ENCODE measurements around the gene CDSN.
A peak's percentile ranks its signal among the peaks of the same experiment; 100 is the strongest.

Gene CDSN

DNA sequence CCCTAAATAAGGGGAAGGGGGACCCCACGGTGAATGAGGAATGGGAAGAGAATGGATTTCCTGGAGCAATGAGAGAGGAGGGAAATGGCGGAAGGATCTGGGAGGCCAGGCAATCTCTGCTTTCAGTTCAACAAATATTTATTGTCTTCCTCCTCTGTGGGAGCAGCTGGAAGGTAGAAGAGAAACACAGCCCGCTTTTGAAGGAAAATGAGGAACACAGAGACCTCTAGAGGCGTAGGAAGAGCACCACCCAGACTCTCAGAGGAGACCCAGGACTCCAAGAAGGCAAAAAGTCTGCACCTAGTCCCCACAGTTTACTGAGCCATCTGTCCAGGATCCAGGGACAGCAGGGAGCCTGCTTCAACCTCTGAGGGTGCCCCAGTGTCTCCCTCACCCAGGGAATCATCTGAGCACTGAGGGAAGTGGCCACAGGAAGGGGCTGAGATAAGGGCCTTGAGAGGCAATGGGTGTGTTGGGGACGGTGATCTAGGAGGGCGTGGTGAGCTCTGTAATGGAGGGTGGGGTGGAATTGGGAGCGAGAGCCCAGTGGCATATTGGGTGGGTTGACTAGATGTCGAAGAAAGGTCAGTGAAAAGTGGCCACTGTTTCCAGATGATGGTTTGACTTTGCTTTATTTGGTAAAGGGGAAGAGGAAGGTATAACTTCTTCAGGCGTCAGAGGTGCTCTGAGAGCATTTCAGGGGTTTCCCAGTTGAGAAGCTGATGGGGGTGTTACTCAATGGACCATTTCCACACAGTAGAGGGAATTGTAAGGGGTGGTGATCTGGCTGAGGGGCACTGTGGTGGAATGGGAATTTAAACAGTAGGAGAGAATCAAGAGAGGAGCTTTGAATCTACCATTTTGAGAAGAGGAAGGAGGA lies 5.0 kb downstream of the CDSN start:
- no peak for DNase-seq

DNA sequence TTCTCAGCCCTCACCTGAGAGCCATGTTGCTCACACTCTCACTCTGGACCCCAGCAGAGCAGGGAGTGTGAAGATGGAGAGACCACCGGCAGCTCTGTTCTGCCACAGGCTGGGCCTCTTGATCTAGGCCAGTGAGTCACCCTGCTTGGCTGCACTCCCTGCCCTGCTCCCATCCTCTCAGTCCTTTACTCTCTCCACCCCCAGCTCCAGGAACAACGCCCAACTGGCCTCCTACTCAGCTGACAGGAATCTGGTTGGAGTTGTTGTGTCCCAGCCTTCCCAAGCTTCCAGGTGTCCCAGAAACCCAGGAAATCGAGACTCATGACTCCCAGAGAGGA lies 5.7 kb downstream of the CDSN start, which contains the start of gene PSORS1C1:
Gene PSORS1C1 (plus strand): TSS at position 260 of the 338 bp plus-strand sequence. CDS start 14,833 bp downstream, outside the sequence.
- no peak for DNase-seq

DNA sequence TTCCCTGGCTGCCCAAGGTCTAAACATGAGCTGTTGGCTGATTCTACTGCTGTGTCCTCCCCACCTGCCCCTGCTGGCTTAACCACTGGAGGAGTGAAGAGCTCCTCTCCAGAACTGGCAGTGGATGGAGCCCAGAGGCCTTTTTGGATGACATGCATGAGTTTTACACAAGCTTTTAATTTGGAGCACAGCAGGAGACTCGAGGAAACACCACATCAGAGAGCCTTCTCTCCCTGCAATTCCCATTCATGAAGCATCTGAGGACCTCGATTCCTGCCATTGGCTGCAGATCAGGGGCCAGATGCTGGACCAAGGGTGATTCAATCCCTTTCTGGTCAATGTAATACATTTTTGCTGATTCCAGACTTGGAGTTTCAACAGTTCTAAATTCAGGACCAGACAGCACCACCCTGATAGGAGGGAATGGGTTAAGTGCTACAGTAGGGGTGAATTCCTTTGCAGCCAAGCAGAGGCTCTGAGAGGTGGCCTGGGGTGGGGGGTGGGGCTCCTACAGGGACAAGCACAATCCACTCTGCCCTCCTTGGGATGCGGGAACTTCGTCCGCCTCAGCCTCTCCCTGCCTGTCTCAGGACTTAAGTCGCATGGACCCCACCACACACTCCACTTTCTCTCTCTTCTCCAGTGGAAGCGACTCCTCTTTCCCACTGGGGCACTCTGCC lies 6.2 kb downstream of the CDSN start:
- no peak for DNase-seq

DNA sequence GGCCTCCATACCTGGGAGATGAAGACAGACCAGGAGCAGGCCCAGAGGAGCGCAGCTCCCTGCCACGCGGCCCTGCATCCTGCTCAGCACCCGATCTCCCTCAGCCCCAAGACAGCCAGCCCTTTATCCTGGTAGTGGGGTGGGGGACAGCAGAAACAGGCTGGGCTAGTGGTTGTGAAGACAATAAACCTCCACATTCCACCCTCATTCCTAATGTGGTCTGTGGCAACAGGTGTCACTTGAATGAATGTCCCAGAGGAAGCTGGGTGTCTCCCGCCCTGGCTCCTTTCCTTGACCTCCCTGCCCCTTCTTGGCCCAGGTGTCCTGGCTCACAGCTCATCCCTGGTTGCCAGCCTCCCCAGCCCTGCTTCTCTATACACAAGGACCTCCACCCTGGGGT lies 7.8 kb downstream of the CDSN start, which contains the start of gene C6orf15:
Gene C6orf15 (minus strand): TSS at position 98 of the 400 bp plus-strand sequence. CDS start 20 bp downstream, at position 78.
- no peak for DNase-seq

DNA sequence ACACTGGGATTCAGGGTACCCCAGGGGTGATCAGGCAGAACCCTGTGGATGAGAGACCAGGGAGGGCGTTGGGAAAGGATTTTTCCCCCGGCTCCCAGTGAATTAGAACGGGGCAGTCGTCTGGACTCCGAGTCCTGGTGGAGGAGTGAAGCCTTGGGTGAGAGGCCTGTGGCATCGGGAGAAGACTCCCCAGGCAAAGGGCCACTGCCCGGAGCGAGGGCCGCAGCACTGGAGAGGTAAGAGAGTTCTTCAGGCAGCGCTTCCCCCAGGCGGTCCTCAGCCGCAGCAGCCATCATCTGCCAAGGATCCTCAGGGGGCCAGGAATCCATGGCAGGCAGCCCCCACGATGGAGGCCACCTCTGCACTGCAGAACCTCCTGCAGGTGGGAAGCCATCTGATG lies 8.5 kb downstream of the CDSN start:
- DNase-seq: no peak

DNA sequence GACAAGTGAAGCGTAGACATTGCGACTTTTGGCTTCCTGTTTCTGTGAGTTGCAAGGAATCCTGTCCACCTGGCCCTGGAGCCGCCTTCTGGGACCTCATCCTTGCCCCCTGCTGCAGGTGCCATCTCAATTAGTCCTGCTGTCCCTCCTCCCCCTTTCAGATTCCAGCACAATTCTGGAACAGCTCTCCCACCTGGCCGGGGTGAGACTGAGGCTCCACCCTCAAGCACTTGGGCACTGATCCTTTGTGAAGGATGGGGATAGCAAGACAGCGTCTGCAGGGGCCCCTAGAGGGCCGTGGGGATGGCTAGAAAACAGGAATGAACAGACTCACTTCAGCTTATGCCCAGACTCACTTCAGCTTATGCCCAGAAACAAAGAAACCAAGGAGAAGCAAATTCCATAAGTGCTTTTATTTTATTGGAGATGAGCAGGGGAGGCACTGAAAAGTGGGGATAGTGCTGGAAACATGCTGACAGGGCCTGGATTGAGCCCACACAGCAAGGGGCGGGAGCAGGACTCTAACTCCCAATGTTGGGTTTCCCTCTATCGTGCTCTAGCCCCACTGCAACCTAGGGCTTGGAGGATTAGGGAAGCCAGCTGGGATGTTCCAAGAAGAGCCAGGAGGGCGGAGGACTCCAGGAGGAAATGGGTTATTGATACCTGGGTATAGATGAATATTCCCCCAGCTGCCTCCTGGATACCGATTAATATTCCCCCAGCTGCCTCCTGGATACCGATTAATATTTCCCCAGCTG lies 9.2 kb downstream of the CDSN start:
- DNase-seq: no peak

DNA sequence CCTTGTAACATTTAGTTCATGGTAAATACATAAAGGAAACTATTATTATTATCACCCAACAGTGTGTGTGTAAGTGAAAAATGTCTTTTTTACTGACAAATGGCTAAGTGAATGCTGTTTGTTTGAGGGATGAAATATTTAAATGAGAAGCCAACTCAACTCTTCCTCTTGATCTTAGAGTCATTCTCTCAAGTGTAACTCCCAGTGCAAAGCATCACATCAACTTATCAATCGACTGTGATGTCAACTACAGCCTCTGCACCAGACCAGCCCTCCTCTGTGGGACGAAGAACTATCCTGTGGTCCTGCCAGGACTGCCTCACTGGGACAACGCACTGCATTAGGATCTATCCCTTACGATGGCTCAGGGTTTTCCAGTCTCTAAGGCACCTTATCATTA lies 13.2 kb downstream of the CDSN start:
- no peak for DNase-seq

DNA sequence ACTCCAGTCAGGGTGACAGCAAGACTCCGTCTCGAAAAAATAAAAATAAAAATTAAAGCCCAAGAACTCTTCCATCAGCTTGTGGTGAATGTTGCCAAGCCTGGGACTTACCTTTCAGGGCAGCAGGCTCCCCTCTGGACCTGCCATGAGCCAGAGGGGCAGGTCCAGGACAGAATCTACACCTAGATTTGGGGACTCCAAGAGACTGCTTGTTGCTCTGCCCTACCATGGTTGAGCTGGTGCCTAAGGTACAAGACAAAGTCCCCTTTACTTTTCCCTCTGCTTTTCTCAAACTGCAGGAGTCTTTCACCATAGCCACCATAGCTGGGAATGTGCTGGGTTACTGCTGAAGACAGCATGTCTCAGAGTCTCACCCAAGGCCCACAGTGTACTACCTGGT lies 17.1 kb downstream of the CDSN start:
- no peak for DNase-seq

DNA sequence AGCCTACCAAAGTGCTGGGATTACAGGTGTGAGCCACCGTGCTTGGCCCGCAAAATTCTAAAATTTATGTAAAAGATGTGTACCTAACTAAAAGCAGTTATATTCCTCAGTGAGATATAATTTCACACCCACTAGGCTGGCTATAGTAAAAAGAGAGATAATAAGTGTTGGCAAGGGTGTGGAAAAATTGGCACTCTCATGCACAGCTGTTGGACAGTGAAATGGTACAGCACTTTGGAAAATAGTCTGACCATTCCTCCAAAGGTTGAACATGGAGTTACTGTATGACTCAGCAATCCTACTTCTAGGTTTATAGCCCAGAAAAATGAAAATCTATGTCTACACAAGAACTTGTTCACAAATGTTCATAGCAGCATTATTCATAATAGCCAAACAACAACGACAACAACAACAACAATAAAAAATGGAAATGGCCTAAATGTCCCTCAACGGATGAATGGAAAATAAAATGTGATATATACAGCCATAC lies 21.8 kb downstream of the CDSN start:
- no peak for DNase-seq

DNA sequence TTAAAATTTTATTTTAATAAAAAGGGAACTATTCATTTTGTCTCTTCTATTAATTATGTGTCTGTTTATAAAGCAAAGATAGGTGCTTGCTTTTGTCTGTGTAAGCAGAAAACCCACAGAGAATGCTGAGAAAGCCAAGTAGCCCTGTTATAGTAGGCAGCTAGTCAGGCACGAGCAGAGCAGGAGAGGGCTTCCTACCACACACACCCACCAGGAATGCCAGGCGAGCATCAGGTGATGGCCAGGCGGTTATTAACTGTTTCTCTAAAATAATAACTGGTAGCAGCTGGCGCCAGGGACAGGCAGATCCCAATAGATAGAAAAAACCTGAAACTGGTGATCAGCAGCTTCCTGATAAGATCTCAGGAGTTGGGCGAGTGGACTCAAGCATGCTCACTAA lies 23.6 kb downstream of the CDSN start:
- no peak for DNase-seq

DNA sequence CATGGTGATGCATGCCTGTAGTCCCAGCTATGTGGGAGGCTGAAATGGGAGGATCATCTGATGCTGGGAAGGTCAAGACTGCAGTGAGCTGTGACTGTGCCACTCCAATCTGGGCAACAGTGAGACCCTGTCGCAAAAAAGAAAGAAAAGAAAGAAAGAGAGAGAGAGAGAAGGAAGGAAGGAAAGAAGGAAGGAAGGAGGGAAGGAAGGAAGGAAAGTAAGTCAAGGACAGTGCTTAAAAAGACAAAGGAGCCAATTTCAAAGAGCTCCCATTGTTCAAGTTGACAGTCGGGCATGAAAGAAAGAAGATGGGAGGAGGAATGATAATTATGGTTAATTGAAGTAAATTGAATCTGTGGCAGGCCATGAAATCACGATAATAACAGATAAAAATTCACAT lies 24.0 kb downstream of the CDSN start:
- no peak for DNase-seq

DNA sequence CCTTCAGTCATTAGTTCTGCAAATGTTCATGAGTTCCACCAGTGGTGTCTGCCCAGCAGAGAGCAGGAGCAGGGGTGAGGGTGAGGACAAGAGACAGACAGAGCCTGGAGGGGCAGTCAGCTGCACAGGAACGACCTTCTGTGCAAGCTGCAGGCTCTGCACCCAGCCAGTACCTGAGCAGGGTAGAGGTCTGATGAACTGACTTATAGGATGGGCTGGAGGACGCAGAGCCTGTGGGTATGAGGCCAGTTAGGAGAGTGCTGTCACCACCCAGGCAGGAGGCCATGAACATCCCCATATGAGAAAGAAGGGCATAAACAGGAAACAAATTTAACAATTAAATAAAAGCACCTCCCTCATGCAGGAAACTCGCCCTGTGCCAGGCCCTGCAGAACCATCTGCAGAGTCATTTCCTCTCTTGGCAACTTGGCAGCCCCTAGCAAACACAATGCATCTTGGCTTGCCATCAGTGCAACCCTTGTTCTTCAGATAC lies 25.8 kb downstream of the CDSN start:
- peak; percentile 10 for DNase-seq

DNA sequence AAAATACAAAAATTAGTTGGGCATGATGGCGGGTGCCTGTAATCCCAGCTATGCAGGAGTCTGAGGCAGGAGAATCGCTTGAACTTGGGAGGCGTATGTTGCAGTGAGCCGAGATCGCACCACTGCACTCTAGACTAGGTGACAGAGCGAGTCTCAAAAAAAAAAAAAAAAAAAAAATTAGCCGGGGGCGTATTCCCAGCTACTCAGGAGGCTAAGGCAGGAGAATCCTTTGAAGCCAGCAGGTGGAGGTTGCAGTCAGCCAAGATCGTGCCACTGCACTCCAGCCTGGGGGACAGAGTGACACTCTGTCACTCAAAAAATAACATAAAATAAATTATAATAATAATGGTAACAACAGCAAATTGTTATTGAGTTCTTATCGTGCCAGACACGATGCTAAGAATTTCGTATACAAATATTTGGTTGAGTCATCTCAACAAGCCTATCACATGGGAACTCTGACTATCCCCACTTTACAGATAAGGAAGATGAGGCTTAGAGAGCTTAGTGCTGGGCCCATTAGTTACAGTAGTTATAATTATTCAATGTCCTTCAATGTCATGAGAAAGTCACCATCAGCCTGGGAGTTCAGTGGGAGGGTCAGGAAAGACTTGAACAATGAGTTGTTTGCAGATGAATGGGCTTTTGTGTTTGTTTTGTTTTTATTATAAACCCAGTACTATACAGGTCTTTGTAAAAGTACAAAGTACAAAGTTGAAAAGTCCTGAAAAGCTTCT lies 27.3 kb downstream of the CDSN start:
- DNase-seq: no peak

DNA sequence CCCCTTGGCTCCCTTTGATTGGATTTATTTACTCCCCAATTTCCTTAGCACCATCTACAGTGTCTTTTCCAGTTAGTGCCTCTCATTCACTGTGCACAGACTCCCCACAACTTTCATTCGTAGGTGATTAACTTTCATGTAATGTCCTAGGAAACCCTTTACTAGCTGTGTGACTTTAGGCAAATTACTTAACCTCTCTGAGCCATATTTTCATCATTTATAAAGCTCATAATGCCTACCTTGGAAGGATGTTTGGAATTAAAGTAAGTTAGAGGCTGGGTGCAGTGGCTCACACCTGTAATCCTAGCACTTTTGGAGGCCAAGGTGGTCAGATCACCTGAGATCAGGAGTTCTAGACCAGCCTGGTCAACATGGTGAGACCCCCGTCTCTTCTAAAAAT lies 28.0 kb downstream of the CDSN start:
- no peak for DNase-seq

DNA sequence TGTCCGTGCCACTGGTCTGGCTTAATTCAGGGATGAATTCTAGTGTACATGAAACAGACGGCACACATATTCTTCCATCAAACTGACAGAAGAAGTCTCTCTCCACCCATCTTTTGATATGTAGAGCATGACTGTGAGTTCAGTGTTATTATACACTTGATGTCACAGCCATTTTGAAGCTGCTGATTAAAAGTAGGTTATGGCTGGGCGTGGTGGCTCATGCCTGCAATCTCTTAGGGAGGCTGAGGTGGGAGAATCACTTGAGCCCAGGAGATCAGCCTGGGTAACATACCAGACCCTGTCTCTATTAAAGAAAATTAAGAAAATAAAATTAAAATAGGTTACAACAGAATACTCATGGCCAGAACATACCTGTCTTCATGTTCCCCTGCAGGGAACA lies 28.6 kb downstream of the CDSN start:
- DNase-seq: no peak

DNA sequence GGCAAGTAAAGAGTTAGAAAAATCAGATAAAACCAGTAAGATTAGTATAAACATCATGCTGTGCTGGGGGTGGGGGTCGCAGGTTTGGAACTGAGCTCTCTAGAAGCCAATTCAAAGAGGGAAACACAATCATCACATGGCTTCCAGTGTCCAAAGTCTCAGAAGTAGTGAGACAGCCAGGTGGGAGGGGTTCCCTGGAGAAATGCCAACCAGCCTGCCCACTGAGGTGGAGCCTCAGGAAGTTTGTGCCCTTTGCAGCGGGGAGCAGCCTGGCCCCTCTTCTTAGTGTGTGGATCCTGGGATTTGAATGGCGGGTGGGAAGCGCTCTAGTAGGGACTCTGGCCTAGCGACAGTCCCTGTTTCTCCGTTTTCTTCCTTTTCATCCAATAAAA lies 29.3 kb downstream of the CDSN start:
- no peak for DNase-seq

DNA sequence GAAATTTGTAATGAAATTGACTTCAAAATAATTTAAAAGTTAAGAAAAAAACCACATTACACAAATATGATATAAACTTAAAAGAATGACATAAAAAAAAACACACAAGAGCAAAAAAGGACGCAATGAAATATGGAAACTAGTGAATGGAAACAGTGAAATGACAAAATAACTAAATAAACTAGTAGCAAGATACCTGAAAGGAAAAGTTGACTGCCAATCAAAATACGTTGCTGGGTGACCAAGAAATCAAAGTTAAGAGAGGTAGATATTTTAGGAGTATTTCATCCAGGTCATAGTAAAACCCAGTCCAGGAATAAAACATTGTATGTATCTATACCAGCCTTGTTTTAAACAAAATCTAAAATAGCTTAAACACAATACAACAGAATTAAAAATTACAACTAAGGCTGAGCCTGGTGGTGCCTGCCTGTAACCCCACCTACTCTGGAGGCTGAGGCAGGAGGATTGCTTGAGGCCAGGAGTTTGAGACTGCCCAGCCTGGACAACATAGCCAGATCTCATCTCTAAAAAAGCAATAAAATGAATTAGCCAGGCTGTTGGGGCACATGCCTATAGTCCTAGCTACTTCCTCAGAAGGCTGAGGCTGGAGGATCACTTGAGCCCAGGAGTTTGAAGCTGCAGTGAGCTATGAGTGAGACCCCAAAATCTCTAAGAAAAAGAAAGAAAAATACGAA lies 29.8 kb downstream of the CDSN start:
- DNase-seq: no peak

DNA sequence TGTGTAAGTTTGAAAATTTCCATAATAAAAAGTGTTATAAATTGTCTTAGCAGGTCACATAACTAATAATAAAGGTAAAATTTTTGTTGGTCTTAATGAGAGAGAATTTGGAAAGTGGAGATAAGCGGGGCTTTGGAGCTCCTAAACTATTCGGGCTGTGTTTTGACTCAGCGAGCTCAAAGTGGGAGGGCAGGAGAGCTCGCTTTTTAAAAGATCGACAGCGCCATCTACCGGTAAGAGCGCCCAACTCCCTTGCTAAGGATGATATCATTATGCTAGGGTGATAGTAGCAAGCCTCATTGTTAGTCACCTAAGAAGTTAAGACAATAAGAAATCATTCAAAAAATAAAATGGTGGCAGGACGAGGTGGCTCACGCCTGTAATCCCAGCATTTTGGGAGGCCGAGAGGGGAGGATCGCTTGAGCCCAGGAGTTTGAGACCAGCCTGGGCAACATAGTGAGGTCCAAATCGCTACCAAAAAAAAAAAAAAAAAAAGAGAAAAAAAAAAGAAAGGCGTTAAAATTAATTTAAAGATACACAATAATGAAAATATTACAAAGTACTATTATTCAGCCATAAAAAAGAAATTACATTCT lies 32.7 kb downstream of the CDSN start:
- DNase-seq: peak; percentile 89

DNA sequence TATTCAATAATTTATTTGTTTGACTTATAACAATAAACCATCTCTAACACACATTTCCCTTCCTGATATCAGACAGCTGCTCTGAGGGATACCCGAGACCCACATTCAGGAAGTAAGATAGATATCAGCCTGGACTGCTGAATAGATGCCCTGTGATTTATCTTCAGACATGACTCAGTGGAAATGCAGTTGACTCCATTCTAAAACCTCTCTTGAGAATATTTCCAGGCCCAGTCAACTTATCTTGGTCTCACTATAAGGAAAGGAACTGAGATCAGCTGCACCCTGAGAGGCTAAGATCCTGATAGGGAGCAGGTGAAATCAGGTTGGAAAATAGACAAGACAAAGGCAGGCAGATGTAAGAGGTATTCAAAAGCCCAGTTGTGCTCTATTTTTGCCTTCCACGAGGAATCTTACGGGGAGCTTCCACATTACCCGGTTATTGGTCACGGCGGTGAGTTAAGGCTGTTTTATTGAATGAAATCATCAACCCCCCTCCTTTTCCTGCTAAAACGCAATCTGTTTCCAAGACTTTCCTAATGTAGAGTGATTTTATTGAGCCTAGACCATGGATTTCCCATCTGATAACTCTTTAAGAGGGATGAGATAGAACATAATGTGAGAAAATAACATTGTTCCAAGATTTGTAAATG lies 33.3 kb downstream of the CDSN start:
- DNase-seq: no peak

DNA sequence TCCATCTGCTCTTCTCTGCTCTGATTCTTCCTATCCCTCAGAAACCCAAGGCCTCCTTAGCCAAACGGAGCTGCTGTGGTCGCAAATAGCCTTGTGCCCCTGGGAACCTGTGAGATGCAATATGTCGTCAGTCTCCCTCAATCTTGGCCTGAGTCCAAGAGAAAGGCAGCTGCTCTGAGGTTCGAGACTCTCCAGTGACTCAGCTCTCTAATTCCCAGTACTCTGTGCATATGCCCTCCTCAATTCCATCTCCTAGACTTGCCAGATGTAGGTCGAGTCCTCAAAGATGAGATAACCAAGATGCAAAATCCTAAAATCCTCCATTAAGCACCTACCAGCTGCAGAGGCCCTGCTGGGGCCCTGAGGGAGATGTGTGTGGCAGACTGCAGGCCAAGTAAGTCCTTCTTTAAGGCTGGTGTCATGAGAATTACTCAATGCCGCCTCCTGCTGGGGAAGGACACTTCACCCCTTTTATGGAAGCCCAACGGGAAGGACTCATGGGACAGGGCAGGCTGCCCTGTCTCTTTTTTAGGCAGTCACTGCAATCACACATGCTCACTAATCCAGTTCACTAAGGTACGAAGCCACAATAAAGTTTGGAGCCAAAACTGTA lies 36.4 kb downstream of the CDSN start:
- peak; percentile 47 for DNase-seq

Data from stimulated activated CD4-positive, alpha-beta T cell treated with anti-CD3 and anti-CD28 coated beads, Interleukin-1b, Interleukin-23, amount 100 ng/mL, for 48 hours (primary cell).